H9 (cell line): ENCODE measurements around the gene GIPC2. TPM values are rescaled to one million over a fixed set of nuclear protein-coding genes. Genes with fewer than 3 reads are reported as not detected.

Experiments
- DNase-seq: peaks from one replicate; pipeline ENCODE4 v3.0.0-alpha.2; 2017
- H2AFZ ChIP-seq: one replicate; pipeline ENCODE4 v1.6.1; 2013; ENCODE audit warnings: mild to moderate bottlenecking, low read length, control low read depth, moderate library complexity
- H2AK5ac ChIP-seq: 2 replicates; pipeline ENCODE4 v1.6.1; 2013; ENCODE audit warnings: low read length, control low read depth, mixed read lengths; ENCODE audit not compliant: insufficient read length
- H2BK120ac ChIP-seq: one replicate; pipeline ENCODE4 v1.6.1; 2013; ENCODE audit warnings: low read depth, mild to moderate bottlenecking, low read length, control low read depth, inconsistent platforms; ENCODE audit not compliant: poor library complexity, severe bottlenecking
- H2BK12ac ChIP-seq: 2 replicates; pipeline ENCODE4 v1.6.1; 2013; ENCODE audit warnings: low read length, control low read depth, mixed read lengths, low read depth; ENCODE audit not compliant: insufficient read length
- H2BK15ac ChIP-seq: 2 replicates; pipeline ENCODE4 v1.6.1; 2013; ENCODE audit warnings: low read depth, low read length, control low read depth
- H2BK20ac ChIP-seq: one replicate; pipeline ENCODE4 v1.6.1; 2013; ENCODE audit warnings: low read depth, mild to moderate bottlenecking, low read length, control low read depth, inconsistent platforms; ENCODE audit not compliant: poor library complexity, severe bottlenecking
- H2BK5ac ChIP-seq: 2 replicates; pipeline ENCODE4 v1.6.1; 2013; ENCODE audit warnings: low read length, control low read depth, mixed read lengths; ENCODE audit not compliant: insufficient read length
- H3K14ac ChIP-seq: 2 replicates; pipeline ENCODE4 v1.6.1; 2013; ENCODE audit warnings: low read length, control low read depth; ENCODE audit not compliant: insufficient read depth
- H3K18ac ChIP-seq: 2 replicates; pipeline ENCODE4 v1.6.1; 2013; ENCODE audit warnings: low read depth, mild to moderate bottlenecking, mixed read lengths, low read length, control low read depth; ENCODE audit not compliant: insufficient read length
- H3K23ac ChIP-seq: 2 replicates; pipeline ENCODE4 v1.6.1; 2013; ENCODE audit warnings: low read length, control low read depth, mixed read lengths, low read depth; ENCODE audit not compliant: insufficient read length
- H3K23me2 ChIP-seq: 2 replicates; pipeline ENCODE4 v1.6.1; 2013; ENCODE audit warnings: low read depth, mild to moderate bottlenecking, mixed read lengths, low read length, control low read depth; ENCODE audit not compliant: insufficient read length, poor library complexity, severe bottlenecking
- H3K27ac ChIP-seq: 2 replicates; pipeline ENCODE4 v1.5.1; 2013; ENCODE audit warnings: low read length, control low read depth, mixed read lengths, low read depth; ENCODE audit not compliant: insufficient read length
- H3K27me3 ChIP-seq: 2 replicates; pipeline ENCODE4 v1.6.1; 2013; ENCODE audit warnings: low read length, control low read depth, inconsistent platforms; ENCODE audit not compliant: insufficient read depth
- H3K4ac ChIP-seq: 2 replicates; pipeline ENCODE4 v1.6.1; 2013; ENCODE audit warnings: low read depth, mild to moderate bottlenecking, control low read depth, inconsistent platforms, low read length, moderate library complexity
- H3K4me1 ChIP-seq: 2 replicates; pipeline ENCODE4 v1.6.1; 2013; ENCODE audit warnings: low read length, control low read depth, inconsistent platforms; ENCODE audit not compliant: insufficient read depth
- H3K4me2 ChIP-seq: 2 replicates; pipeline ENCODE4 v1.6.1; 2013; ENCODE audit warnings: low read length, control low read depth, mixed read lengths; ENCODE audit not compliant: insufficient read length, insufficient read depth
- H3K56ac ChIP-seq: 2 replicates; pipeline ENCODE4 v1.6.1; 2013; ENCODE audit warnings: low read depth, mild to moderate bottlenecking, mixed read lengths, low read length, control low read depth; ENCODE audit not compliant: insufficient read length
- H3K79me1 ChIP-seq: 2 replicates; pipeline ENCODE4 v1.6.1; 2013; ENCODE audit warnings: low read depth, mild to moderate bottlenecking, moderate library complexity, low read length, control low read depth, inconsistent platforms; ENCODE audit not compliant: insufficient read depth, poor library complexity, severe bottlenecking
- H3K79me2 ChIP-seq: 2 replicates; pipeline ENCODE4 v1.6.1; 2013; ENCODE audit warnings: low read length, control low read depth, inconsistent platforms; ENCODE audit not compliant: insufficient read depth
- H3K9ac ChIP-seq: 2 replicates; pipeline ENCODE4 v1.6.1; 2013; ENCODE audit warnings: low read length, control low read depth, mixed read lengths; ENCODE audit not compliant: insufficient read length; ENCODE audit errors: extremely low read depth
- H3K9me3 ChIP-seq: one replicate; pipeline ENCODE4 v1.6.1; 2013; ENCODE audit warnings: low read depth, low read length, inconsistent platforms; ENCODE audit not compliant: control insufficient read depth
- H3T11ph ChIP-seq: one replicate; pipeline ENCODE4 v1.6.1; 2013; ENCODE audit warnings: mild to moderate bottlenecking, low read length, control low read depth, inconsistent platforms
- H4K20me1 ChIP-seq: one replicate; pipeline ENCODE4 v1.6.1; 2013; ENCODE audit not compliant: control insufficient read depth, insufficient read length, insufficient read depth
- H4K5ac ChIP-seq: 2 replicates; pipeline ENCODE4 v1.6.1; 2013; ENCODE audit warnings: low read depth, mild to moderate bottlenecking, mixed read lengths, low read length, control low read depth; ENCODE audit not compliant: insufficient read length
- H4K8ac ChIP-seq: replicated peaks from 2 replicates; pipeline ENCODE4 v1.6.1; 2013; ENCODE audit warnings: low read length, control low read depth, mixed read lengths, low read depth; ENCODE audit not compliant: insufficient read length
- H4K91ac ChIP-seq: 2 replicates; pipeline ENCODE4 v1.6.1; 2013; ENCODE audit warnings: low read depth, mild to moderate bottlenecking, moderate library complexity, mixed read lengths, low read length, control low read depth; ENCODE audit not compliant: insufficient read length
- H3K27ac Mint-ChIP-seq, 3 experiments: 2 replicates in 2 of 3; 3 replicates in 1 of 3; pipeline ENCODE4 v1.8.0; 2020 to 2021; ENCODE audit warnings: mixed read lengths in 3 of 3, mild to moderate bottlenecking in 1 of 3, moderate library complexity in 1 of 3
- H3K27me3 Mint-ChIP-seq: 2 replicates; pipeline ENCODE4 v1.8.0; 2021; ENCODE audit warnings: low read depth, mild to moderate bottlenecking, moderate library complexity, mixed read lengths
- H3K36me3 Mint-ChIP-seq, 3 experiments: 2 replicates in 2 of 3; 3 replicates in 1 of 3; pipeline ENCODE4 v1.8.0; 2020 to 2021; ENCODE audit warnings: low read depth in 3 of 3, mixed read lengths in 3 of 3; ENCODE audit not compliant: insufficient read depth in 1 of 3
- H3K4me1 Mint-ChIP-seq, 2 experiments: 2 replicates each; pipeline ENCODE4 v1.8.0; 2020; ENCODE audit warnings: mixed read lengths in 2 of 2
- H3K4me3 Mint-ChIP-seq, 2 experiments: 2 replicates in 1 of 2; 3 replicates in 1 of 2; pipeline ENCODE4 v1.8.0; 2020 to 2021; ENCODE audit warnings: mild to moderate bottlenecking in 2 of 2, mixed read lengths in 2 of 2, moderate library complexity in 1 of 2
- H3K9me3 Mint-ChIP-seq, 2 experiments: 2 replicates in 1 of 2; 3 replicates in 1 of 2; pipeline ENCODE4 v1.8.0; 2020; ENCODE audit warnings: mild to moderate bottlenecking in 2 of 2, mixed read lengths in 2 of 2, moderate library complexity in 1 of 2
- CTCF ChIP-seq: fragments of 200-600 bp; sonication (generic); conservative IDR thresholded peaks from 3 replicates; pipeline ENCODE4 v1.8.0; 2021; ENCODE audit warnings: antibody characterized with exemption, mild to moderate bottlenecking
- WGBS: extraction: QIAGEN DNeasy Blood & Tissue Kit; methylation state at CpG from one replicate; pipeline ENCODE4 v1.1.7; 2013; ENCODE audit warnings: missing lambda C conversion rate, low lambda C conversion rate, mixed read lengths; ENCODE audit not compliant: insufficient read length; ENCODE audit errors: extremely low coverage; 5-methylcytosine and 5-hydroxymethylcytosine counted together
- total RNA-seq: library from RNA; stranded (reverse); gene quantifications from 2 replicates; pipeline ENCODE4 v1.2.1, GENCODE V29; 2021

Gene GIPC2
- total RNA-seq, 1 experiment from 2014 or later: 0.85 TPM

- H2BK12ac ChIP-seq: no peak overlapping the region
- H2BK120ac ChIP-seq: no peak overlapping the region
- H3K4ac ChIP-seq: no peak overlapping the region
- Mint-ChIP-seq H3K36me3 (no peaks in the 10 kb centered on the region; a peak in 1 of 7 replicates), H3K4me1 (peaks cover 18 to 22% of the 10 kb centered on the region in 2 experiments), H3K27ac (no peak overlapping the region), H3K4me3 (peak overlapping the region; percentile 87 to 90), H3K27me3 (peaks cover 48% of the 10 kb centered on the region), H3K9me3 (no peaks in the 10 kb centered on the region)
- no peak for TF ChIP-seq CTCF
- H3K4me2 ChIP-seq: peak overlapping the region; percentile 72
- H2AK5ac ChIP-seq: no peak overlapping the region
- peaks cover 7% of the 10 kb centered on the region for H3K23me2 ChIP-seq
- H4K8ac ChIP-seq: no peak overlapping the region
- no peak overlapping the region for H2BK15ac ChIP-seq
- no peak overlapping the region for H2BK5ac ChIP-seq
- no peak overlapping the region for H3K27ac ChIP-seq
- WGBS: no CpG with 5 or more reads among the region's 19 CpGs
- no peaks in the 10 kb centered on the region for H3K79me2 ChIP-seq
- peak overlapping the region; percentile 96 for H3K18ac ChIP-seq
- H3K9ac ChIP-seq: peak overlapping the region; percentile 28
- no peak overlapping the region for H3K56ac ChIP-seq
- H3K23ac ChIP-seq: no peak overlapping the region
- no peaks in the 10 kb centered on the region for H3K9me3 ChIP-seq
- no peak overlapping the region for H3T11ph ChIP-seq
- no peak overlapping the region for H4K91ac ChIP-seq
- peaks cover 2% of the 10 kb centered on the region; the same call in 1 of the 2 replicates for H3K4me1 ChIP-seq
- H4K20me1 ChIP-seq: no peaks in the 10 kb centered on the region
- no peaks in the 10 kb centered on the region for H3K79me1 ChIP-seq
- DNase-seq: no peak
- H2AFZ ChIP-seq: no peak overlapping the region
- H2BK20ac ChIP-seq: no peak overlapping the region
- H4K5ac ChIP-seq: no peak overlapping the region
- H3K27me3 ChIP-seq: peaks cover 3% of the 10 kb centered on the region; the same call in 1 of the 2 replicates
- H3K14ac ChIP-seq: peak overlapping the region; percentile 50; the same call in 1 of the 2 replicates
Observed at GRCh38 chr1:78045563-78045925, 222 bp upstream of the GIPC2 start.
